Central memory CD4-positive, alpha-beta T cell (primary cell): Measurements from ENCODE around the gene NINL.
"Not testable (repeated sequence)": the region's sequence is repeated elsewhere in the genome, so short reads cannot be mapped to it uniquely, and the experiment has no call there.

ENCODE experiments used
- DNase-seq: peaks from one replicate; pipeline ENCODE4 v3.0.0; 2022
- total RNA-seq, 3 experiments: gene quantifications; one replicate each; lab custom pipeline; 2026; lab: John Stamatoyannopoulos, UW

The NINL gene
- total RNA-seq: 2.7 to 14.0 (median 9.3) reads per million in 3 experiments

DNA sequence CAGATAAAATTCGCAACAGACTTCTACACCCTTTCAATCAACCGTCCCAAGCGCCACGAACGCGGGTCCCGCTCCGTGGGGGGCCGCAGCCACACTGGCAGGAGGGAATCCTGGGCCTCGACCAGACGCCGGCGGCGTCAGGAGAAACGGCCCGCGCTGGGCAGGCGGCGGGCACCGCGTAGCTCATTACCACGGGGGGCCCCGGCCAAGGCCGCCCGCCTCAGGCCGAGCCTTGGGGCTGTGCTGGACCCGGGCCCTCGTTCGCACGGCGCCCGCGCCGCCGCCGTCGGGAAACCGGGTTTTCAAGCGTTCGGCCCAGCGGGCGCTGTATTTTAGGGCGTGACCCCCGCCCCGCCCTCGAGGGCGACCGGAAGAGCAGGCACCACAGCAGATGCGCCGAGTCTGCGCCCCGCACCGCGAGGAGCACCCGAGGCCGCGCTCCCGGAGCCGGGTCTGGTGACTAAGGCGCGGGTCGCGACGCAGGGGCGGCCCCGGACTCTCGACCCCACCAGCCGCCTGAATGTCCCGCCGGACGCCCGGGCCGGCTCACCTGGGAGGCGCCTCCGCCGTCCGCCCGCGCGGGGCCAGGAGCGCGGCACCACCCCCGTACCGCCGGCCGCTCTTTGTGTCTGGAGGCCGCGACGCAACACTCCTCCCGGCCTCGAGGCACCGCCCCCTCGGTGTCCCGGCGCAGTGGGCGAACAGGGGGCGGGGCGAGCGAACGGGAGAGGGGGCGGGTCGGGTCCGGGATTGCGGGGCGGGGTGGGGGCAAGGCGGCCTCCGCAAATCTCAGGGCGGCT lies at the start of gene NINL:
TSS of gene NINL (minus strand) at position 627 of the 800 bp plus-strand sequence. CDS start 58,944 bp downstream, outside the sequence.
- DNase-seq: peak; percentile 35

DNA sequence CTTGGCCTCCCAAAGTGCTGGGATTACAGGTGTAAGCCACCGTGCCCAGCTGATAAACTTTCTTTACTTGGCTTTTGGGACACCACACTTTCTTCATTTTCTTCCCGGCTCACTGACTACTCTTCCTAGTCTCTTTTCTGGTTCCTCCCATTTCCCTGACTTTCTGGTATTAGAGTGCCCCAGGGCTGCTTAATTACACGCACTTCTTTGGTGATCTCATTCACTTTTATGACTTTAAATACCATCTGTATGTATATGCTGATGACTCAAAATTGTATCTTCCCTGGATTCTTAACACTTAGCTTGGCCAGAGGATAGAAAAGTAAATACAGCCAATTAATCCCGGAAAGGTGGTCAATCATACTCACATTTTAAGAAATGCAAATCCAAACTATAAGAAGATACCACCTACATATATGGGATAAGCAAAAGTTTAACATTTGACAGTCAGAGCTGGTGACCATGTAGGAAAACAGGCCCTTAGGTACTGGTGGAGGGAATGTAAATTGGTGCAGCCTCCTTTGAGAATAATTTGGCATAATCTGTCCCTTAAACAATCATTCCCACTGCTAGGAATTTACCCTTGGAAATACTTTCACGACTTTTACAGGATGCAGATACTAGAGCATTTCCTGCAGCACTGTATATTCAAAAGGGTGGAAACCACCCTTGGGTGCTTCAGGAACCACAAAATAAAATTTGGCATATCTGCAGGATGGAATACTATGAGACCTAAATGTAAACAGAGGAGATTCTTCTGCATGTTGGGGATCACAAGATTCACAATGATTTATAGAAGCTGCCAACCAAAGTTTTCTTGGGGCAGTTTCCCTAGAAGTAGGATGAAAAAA lies 47.8 kb upstream of the NINL start:
- DNase-seq: no peak

GRCh38 chr20:25630615-25631014 lies 45.3 kb upstream of the NINL start:
- not testable (repeated sequence) for DNase-seq

DNA sequence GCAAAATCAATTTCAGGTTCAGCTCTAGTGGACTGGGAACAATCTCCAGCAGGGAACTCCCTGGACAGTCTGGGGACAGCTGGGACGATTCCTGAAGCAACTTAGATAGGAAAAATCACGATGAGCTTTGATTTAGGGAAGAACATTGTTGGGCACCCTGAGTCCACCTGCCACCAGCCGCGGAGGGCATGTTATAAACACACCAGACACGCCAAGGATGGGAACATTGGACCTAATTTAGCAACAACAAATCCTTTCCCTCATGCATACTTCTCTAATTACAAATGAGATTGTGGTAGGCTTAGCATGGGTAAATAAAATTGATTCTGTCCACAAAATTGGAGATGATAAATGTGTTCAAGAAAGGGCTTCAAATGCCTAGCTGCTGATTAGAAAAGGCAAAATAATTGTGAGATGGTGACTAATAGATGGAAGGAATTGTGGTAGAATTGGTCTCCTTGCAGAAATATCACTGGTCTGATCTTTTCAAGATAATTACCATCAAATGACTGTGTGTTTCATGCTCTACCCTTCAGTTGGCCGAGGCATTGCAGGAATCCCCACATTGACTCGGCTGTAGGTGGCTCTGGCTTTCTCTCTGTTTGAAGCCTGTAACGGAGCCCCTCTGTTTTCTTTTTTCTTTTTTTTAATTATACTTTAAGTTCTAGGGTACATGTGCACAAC lies 44.6 kb upstream of the NINL start:
- no peak for DNase-seq

GRCh38 chr20:25626779-25627178 lies 41.4 kb upstream of the NINL start:
- no peak for DNase-seq

DNA sequence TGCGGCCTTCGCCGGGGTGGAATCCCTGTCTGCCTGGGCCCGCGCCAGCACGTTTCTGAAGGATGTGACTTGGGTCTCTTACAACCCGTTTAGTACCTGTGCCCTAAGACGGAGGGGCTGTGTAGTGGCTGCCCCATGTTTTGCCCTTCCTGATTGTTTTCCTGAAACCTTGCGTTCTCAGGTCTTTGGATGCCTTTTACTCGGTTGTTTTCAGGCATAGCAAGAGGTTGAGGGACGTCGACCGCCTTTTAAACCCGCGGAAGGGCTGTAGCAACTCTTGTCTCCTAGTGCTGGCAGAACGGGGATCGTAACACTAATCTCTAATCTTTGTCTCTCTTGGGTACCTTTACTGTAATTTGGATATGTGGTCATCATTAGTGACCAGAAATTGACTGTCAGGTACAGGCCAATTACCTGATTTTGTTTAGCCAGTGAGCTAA lies 39.2 kb upstream of the NINL start:
- DNase-seq: no peak

- DNase-seq: peak; percentile 77
Measured at GRCh38 chr20:25623736-25624499, 38.6 kb upstream of the NINL start, which contains the start of gene NANP. NANP (minus strand) TSS chr20:25624014; CDS start chr20:25623948, 66 bp downstream.

DNA sequence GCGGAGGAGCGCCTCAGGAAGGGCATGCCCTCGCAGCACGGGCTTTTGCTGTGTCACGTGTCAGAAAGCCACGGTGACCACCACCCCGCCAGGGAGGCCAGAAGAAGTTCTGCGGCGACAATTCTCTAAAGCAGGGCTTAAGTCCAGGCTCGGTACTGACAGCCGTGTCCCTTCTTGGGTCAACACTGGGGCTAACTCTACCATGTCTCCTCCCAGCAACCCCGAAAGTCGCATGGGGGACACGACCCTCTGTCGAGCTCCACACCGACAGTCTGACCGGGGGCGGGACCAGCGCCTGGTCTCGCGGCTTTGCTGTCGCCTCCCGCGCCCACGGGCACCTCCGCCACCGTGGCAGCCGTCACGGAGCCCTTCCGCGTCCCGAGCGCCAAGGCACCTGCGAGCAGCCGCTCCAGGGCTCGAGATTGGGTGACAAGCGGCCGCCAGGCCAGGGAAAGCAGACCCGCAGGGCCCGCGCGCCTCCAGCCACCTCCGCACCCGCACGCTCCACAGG lies 37.9 kb upstream of the NINL start:
- peak; percentile 7 for DNase-seq

DNA sequence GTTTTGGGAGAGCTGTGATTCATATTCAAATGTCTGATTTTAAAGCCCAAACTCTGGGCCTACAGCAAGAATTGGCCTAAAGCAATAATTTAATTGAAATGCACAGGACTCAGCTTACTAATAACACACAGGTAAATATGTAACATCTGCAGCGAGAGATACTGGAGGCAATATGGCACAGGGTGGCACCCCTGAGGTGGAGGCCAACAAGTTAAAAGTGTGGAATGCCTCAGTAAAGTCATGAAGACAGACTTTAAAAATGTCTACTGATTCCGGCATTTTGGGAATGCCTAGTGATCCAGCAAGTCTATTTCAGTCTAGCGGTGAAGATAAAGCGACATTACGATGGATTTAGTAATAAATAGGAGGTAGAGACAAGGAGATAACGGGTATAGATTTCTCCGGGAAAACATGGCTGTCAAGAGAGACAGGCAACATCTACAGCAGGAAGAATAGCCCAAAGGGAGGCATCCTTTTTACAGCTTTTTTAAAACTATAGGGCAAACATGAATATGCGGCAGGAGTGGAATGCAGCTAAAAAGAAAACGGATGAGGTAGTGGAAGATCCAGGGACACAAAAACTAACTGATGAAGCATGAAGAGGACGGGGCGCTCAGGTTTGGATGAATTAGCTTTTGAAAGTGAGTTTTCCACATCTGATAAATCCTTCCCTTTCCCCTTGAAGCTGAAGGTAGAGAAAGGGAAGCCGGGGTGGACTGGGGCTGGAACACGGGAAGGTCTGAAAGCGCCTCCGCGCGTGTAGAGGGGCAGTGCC lies 37.3 kb upstream of the NINL start:
- DNase-seq: no peak

- no peak for DNase-seq
Measured at GRCh38 chr20:25622049-25622448, 36.7 kb upstream of the NINL start.

DNA sequence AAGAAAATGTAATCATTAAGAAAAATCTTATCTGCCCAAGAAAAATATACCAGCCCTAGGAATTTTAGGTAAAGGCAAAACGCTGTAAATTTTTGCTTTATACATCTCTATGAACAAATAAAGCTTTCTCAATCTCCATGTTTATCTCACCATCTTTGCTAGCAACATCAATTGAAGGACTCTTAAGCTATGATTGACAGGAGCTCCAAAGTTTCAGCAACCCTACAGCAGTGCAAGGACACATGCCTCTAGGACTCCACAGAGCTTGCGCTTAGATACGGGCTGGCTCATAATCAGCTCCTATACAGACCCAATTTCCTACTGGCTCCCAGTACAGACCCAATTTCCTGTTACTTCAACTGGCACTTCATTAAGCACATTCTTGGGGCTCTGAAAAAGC lies 34.2 kb upstream of the NINL start:
- DNase-seq: no peak

DNA sequence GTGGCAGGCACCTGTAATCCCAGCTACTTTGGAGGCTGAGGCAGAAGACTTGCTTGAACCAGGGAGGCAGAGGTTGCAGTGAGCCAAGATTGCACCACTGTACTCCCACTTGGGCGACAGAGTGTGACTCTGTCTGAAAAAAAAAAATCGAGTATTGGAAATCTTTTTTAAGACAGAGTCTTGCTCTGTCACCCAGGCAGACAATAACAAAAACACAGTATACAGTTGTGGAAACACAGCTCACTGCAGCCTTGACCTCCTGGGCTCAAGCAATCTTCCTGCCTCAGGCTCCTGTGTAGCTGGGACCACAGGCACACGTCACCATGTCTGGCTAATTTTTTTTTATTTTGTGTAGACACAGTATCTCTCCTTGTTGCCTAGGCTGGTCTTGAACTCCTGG lies 23.4 kb upstream of the NINL start:
- DNase-seq: no peak

DNA sequence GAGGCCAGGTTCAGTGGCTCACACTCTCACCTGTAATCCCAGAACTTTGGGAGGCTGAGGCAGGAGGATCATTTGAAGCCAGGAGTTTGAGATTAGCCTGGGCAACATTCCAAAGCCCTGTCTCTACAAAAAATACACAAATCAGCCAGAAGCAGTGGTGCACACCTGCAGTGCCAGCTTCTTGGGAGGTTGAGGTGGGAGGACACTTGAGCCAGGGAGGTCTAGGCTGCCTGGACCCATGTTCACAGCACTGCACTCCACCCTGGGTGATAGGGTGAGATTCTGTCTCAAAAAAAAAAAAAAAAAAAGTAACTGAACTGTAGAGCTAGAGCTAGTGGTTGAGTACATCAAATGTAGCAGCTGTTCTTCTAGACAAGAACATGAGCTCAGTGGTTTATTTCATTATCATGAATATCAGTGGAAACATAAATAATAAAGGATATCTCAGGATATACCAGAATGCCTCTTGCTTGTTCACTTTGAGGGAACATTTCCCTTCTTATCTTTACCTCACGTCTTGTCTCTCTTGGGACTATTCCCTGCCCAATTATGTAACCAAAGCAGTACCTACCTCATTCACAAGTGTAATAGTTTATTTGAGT lies 20.9 kb upstream of the NINL start:
- DNase-seq: no peak

GRCh38 chr20:25605148-25605547 lies 19.8 kb upstream of the NINL start:
- DNase-seq: no peak

- no peak for DNase-seq
Measured at GRCh38 chr20:25604611-25605010, 19.3 kb upstream of the NINL start.

DNA sequence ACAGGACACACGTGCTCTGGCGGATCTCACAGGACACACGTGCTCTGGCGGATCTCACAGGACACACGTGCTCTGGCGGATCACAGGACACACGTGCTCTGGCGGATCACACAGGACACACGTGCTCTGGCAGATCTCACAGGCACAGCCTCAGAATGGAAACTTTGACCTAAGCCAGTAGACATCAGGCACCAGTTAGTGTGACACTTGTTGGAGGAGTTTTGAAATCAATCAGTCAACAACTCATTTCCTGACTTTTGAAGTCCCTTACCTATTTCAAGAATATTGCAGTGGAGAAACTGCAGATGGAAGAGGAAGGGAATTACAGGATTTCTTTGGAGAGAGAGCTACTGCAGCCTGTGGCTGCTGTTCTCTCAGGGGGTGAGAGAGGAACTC lies 17.6 kb upstream of the NINL start:
- not testable (repeated sequence) for DNase-seq

DNA sequence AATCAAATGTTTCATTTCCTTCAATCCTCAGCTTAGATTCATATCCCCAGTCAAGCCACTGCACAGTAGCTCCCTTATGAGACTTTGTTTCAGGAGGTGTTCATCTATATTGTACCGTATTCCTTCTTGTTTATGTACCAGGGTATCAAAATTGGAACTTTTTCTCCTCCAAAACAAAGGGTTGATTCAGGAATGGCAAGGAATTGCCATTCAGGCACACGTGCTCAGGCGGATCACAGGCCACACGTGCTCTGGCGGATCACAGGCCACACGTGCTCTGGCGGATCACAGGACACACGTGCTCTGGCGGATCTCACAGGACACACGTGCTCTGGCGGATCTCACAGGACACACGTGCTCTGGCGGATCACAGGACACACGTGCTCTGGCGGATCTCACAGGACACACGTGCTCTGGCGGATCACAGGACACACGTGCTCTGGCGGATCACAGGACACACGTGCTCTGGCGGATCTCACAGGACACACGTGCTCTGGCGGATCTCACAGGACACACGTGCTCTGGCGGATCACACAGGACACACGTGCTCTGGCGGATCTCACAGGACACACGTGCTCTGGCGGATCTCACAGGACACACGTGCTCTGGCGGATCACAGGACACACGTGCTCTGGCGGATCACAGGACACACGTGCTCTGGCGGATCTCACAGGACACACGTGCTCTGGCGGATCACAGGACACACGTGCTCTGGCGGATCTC lies 17.0 kb upstream of the NINL start:
- not testable (repeated sequence) for DNase-seq

- no peak for DNase-seq
Measured at GRCh38 chr20:25601659-25602058, 16.3 kb upstream of the NINL start.

DNA sequence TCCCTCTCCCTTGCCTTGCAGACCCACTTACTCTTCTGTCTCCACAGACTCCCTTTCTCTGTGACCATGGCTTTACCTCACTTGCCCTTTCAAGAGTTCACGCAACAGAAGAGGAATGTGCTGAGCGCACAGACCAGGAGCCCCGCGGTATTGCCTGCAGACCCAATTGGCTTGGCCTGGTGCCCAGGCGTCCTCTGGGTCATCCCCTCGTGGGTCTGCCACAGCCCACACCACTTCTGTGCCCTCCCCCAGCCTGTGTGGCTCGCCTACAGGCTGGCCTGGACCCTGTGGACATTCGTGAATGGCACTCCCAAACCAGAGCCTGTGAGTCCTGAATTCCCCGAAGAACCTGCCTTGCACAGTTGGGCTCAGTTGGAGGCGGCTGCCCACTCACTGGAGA lies 15.3 kb upstream of the NINL start:
- DNase-seq: no peak
